Testis (tissue), 2 donors: ENCODE data around the gene GALNT9.

Source experiments
- CTCF ChIP-seq, 3 experiments: fragments of 450-650 bp in 2 of 3; fragments of 200-600 bp in 1 of 3; sonication (generic) in 1 of 3; IDR thresholded peaks; one replicate each; pipeline ENCODE4 v1.5.1; 2016 to 2019; ENCODE audit warnings: antibody characterized with exemption in 3 of 3, mild to moderate bottlenecking in 2 of 3, moderate library complexity in 1 of 3
- POLR2A ChIP-seq: fragments of 450-650 bp; IDR thresholded peaks from one replicate; pipeline ENCODE4 v1.6.1; 2017; ENCODE audit warnings: antibody characterized with exemption, mild to moderate bottlenecking, moderate library complexity

DNA sequence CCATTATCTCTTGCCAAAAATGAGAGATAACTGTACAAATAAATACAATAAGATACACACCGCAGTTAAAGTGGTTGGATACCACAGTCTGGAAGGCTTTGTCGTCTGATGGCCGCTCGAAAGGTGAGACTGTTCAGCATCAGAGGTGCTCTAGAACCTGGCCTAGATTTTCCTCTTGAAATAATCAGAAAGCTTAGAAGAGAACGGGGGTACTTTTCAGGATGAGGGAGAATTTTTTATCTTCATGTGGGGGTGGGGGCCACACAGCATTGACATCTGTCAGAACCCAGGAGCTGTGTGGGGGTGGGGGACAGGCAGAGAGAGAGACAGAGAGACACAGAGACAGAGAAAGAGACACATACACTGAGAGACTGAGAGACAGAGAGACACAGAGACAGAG lies 90.5 kb downstream of the GALNT9 start:
- TF ChIP-seq CTCF (IDR thresholded peaks at IDR 0.05) (no peak), POLR2A (no peak)
